Stimulated activated CD8-positive, alpha-beta memory T cell treated with anti-CD3 and anti-CD28 coated beads, Interleukin-7, amount 100 ng/mL, for 24 hours (primary cell): Measurements from ENCODE around the gene ZNFX1.
A peak's percentile ranks its signal among the peaks of the same experiment; 100 is the strongest.
"Not testable (repeated sequence)": the region's sequence is repeated elsewhere in the genome, so short reads cannot be mapped to it uniquely, and the experiment has no call there.

ENCODE experiments used
- DNase-seq: peaks from one replicate; pipeline ENCODE4 v3.0.0-alpha.2; 2020; ENCODE audit warnings: low read depth

ZNFX1 gene

GRCh38 chr20:49278036-49278817 is at the start of gene ZNFX1:
ZNFX1 (minus strand) TSS chr20:49278057; CDS start chr20:49275839, 2,218 bp downstream.
- DNase-seq, result peak; percentile 95

GRCh38 chr20:49326026-49326425 is 48.2 kb upstream of the ZNFX1 start:
- DNase-seq, result no peak

DNA sequence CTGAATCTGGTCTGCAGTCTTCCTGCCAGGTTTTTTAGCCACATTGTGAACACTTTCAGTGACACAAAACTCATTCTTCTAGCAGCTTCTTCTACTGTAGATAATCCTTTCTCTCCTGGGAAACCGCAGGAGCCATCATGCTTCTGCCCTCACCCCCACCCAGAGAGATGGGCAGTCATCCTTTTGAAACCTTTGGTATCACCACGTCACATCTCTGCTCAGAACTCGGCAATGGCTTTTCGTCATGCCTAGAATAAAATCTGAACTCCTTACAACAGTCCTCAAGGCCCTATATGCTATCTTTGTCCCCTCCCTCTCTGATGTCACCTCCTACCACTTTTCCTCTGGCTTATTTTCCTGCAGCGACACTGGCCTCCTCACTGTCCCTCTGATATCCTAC is 46.4 kb upstream of the ZNFX1 start:
- no peak for DNase-seq

DNA sequence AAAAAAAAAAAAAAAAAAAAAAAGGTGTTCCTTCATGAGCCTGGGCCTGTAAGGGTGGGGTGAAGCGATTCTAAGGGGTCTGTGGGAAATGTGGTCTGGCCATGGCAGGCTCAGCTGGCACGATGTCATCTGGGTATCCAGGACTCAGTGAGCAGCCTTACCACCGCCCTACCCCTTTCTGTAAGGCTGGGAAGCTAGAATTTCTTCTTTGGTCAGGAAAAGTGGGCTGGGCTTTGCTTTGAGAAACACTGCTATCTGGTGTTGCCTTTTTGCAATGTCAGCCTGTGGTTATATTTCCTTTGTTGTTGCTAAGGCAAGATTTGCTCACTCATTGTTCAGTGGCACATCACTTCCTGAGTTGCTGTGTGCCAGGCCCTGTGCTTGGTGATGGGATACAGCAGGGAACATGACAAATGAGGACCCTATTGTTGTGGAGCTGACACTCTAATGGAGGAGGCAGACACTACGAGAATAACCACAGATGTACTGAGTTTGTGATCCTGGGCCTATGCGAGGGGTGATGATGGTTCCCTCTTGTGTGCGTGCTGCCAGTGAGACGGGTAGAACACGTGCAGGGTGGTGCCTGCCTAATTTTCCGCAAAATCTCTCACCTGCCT is 45.9 kb upstream of the ZNFX1 start:
- no peak for DNase-seq

GRCh38 chr20:49320460-49320859 is 42.6 kb upstream of the ZNFX1 start:
- no peak for DNase-seq

- no peak for DNase-seq
Measured at GRCh38 chr20:49319208-49319809, 41.5 kb upstream of the ZNFX1 start.

DNA sequence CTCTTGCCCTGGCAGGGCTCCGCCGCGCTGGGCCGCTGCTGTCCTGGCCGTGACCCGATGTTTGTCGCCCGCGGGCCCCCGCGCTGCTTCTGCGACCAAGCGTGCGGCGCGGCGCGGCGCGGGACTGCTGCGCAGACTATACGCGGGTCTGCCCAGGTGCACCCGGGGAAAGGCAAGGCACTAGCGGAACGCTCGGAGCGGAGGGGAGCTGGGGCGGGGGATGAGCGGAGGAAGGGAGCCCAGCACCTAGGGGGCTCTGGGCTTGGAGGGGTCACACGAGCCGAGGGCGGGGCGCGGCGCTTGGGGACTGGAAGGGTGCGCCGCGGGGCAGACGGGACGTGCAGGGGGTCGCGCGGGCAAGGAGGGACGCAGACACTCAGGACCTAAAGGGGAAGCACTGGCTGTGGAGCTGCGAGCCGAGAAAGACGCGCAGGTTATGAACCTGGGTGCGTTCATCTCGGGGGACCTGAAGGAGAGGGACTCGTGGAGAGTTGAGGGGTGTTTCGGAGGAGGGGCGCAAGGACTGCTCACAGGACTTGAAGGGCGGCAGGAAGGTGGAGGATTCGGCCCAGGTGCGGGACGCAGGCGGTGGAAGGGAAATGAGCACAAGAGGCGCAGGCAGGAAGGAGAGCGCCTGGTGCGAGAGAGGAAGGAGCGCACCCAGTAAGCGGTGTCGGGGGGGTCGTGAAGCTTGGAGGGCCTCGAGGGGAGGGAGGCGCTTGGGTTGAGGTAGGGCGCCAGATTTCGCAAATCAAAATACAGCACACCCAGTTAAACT is 40.8 kb upstream of the ZNFX1 start:
- DNase-seq, result no peak

- DNase-seq, result no peak
Measured at GRCh38 chr20:49318091-49318429, 40.2 kb upstream of the ZNFX1 start.

DNA sequence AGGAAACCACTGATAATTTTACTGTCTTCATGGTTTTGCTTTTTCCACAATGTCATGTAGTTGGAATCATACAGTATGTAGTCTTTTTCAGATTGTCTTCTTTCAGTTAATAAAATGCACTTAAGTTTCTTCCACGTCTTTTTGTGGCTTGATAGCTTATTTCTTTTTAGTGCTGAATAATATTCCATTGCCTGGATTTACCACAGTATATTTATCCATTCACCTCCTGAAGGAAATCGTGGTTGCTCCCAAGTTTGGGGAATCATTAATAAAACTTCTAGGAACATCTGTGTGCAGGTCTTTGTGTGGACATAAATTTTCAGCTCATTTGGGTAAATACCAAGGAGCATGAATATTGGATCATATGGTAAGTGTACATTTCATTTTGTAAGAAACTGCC is 38.8 kb upstream of the ZNFX1 start:
- no peak for DNase-seq

DNA sequence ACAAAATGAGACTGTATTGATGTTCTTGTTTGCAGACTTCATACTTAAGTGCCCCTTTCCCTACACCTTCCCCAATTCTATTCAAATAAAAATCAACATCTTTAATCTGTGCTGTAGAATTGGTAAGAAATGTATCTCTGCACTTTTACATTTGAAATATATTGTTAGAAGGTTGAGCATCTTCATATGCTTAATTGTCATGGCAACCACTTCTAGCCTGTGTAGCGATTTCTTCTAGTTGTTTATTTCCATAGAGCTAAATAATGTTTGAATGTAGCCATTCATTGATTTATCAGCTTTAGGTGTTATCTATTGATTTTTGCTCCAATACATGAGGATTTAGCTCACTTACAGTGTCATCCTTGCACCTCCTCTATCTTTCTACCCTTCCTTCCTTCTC is 37.7 kb upstream of the ZNFX1 start:
- no peak for DNase-seq

GRCh38 chr20:49314052-49314451 is 36.2 kb upstream of the ZNFX1 start:
- not testable (repeated sequence) for DNase-seq

- DNase-seq, result no peak
Measured at GRCh38 chr20:49313283-49313682, 35.4 kb upstream of the ZNFX1 start.

DNA sequence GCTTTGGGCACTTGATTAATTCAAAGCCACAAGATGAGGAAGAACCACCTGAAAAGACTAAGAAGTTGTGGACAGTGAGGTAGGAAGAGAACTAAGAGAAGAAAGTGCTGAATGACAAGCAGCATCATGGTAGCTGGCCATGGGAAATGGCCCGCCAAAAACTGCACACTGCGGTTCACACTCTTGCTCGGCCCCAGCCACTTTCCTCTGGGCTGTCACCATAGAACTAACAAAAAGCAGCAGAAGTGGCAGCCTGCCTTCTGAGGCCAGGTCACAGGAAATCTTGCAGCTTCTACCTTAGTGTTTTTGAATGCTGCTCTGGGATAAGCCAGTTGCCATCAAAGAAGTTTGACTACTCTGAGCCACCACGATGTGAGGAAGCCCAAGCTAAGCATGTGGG is 34.8 kb upstream of the ZNFX1 start:
- no peak for DNase-seq

DNA sequence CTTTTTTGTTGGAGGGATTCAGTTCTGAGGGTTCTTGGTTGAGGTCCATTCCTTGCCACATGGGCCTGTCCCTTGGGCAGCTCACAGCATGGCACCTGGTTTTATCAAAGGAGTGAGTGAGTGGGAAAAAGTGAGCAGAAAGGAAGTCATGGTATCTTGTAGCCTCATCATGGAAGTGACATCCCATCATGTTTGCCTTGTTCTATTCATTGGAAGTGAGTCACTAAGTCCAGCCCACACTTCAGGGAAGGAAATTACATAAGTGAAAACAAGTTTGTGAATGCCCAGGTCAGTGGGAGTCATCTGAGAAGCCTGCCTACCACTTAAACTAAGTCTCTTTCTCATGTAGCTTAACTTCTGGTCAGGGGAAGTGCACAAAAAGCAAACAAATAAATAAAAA is 32.8 kb upstream of the ZNFX1 start:
- no peak for DNase-seq

- DNase-seq, result no peak
Measured at GRCh38 chr20:49308875-49309274, 31.0 kb upstream of the ZNFX1 start.

DNA sequence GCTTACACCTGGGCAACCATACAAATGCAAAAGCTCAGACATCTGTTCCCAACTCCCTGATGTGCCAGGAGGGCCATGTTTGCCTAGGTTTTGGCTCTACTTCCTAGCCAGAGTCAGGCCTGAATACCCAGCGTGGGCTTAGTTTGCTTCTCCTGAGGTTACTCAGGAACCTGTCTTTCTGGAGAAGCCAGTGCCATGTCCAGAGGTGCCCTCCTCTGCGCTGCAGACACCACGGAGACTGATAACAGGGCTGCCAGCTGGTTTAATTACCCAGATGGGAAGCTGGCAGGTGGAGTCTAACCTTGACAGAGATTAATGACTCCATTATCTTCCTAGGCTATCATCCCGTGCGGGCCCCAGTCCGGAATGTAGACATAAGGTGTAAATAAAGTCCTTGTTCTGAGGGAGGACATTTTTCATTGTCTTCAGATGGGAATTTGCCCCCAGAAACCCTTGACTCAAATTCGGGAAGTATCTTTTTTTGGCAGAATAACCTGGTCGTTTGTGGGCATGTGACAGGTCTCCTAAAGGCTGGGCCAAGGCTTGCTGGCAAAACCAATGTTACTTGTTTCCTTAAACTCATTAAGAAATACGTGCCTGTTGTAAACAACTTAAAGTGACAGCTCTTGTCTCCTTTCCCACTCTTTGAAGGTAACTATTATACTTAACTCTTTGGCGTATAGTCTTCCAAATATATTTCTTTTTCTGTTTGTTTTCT is 29.2 kb upstream of the ZNFX1 start:
- no peak for DNase-seq

DNA sequence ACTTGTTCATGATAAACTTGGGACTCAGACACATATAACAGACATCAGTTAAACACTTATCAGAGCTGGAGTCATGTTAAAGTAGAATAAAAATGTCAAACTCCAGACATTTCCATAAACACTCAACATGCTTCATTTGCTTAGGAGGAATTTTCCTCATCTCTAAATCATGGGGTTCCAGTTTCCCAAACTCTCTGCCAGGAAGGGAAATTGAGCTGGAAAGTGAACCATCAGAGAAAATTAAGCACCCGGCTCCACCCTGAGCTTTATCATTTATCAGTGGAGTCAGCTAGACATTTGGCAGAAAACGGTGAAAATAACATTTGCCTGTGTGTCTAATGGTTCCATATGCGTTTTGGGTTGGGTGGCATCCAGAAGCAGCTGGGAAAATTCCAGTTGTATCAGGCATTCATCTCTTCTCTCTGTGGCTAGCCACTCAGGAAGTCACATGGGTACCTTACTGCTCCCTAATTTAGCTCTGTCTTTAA is 25.3 kb upstream of the ZNFX1 start:
- no peak for DNase-seq

GRCh38 chr20:49297605-49298530 is 20.0 kb upstream of the ZNFX1 start:
- DNase-seq, result no peak

DNA sequence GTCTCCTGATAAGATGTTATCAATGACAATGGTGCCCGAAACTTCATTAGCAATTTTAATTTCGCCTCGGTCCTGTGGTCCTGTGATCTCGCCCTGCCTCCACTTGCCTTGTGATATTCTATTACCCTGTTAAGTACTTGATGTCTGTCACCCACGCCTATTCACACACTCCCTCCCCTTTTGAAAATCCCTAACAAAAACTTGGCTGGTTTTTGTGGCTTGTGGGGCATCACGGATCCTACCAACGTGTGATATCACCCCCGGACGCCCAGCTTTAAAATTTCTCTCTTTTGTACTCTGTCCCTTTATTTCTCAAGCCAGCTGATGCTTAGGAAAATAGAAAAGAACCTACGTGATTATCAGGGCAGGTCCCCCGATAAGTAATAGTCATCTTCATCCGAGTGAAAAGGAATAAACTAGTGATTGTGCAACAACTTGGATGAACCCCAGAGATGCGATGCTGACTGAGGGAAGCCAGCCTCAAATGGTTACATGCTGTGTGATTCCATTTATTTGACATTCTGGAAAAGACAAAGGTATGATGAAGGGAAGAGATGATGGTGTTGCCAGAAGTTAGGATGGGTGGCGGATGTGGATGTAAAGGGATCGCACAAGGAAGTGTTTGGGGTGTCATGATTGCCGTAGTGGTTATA is 16.3 kb upstream of the ZNFX1 start:
- not testable (repeated sequence) for DNase-seq

GRCh38 chr20:49293122-49293521 is 15.3 kb upstream of the ZNFX1 start:
- DNase-seq, result no peak
